H1 (cell line): ENCODE data around the gene SLC35E4. TPM values are rescaled to one million over a fixed set of nuclear protein-coding genes. Genes with fewer than 3 reads are reported as not detected.

Source experiments
- CTCF ChIP-seq, 3 experiments: IDR thresholded peaks; 1 replicate in 2 of 3; 2 replicates in 1 of 3; pipeline versions ENCODE4 v1.5.1 to v1.6.1; 2011; ENCODE audit warnings: low read length in 3 of 3, mild to moderate bottlenecking in 3 of 3, inconsistent platforms in 2 of 3, low read depth in 1 of 3, moderate library complexity in 1 of 3; ENCODE audit not compliant: insufficient read depth in 1 of 3; ENCODE audit errors: control extremely low read depth in 1 of 3
- RNF2 ChIP-seq: fragments of 200-900, 300-1000 bp; sonication (generic); IDR thresholded peaks from 2 replicates; pipeline ENCODE4 v1.7.1; 2016; ENCODE audit warnings: borderline replicate concordance, low read depth, mild to moderate bottlenecking, antibody characterized with exemption, low read length; ENCODE audit not compliant: poor library complexity, severe bottlenecking; ENCODE audit errors: missing control alignments
- TEAD4 ChIP-seq: IDR thresholded peaks from 2 replicates; pipeline ENCODE4 v1.6.1; 2012; ENCODE audit warnings: low read depth, low read length, inconsistent platforms, mixed read lengths
- polyA plus RNA-seq, 7 experiments: library from polyadenylated mRNA; depleted of rRNA in 3 of 7; stranded (reverse) in 5 of 7; unstranded in 2 of 7; fragments of >200 nt in 5 of 7; fragments of 200-250 nt in 2 of 7; gene quantifications; 1 replicate in 5 of 7; 2 replicates in 1 of 7; 4 replicates in 1 of 7; pipeline versions ENCODE4 v1.2.1 to v1.2.3, GENCODE V29; 2011 to 2013; ENCODE audit warnings: missing spikeins in 2 of 7, mixed read lengths in 2 of 7
- total RNA-seq: library from RNA; stranded (reverse); fragmentation: NEBNext Ultra II Directional; extraction: Animal tissue kit (Norgen Biotek cat#: 25700); gene quantifications from 2 replicates; pipeline ENCODE4 v1.2.1, GENCODE V29; 2021

Gene SLC35E4
- total and polyA plus RNA-seq, 2 of the 8 experiments (the other 6 are each of a cell fraction or from before 2014, with no cell fraction given) = 5.1 to 5.6 TPM

GRCh38 chr22:30647536-30647935 lies 12.0 kb downstream of the SLC35E4 start (continued):
- no peak for TF ChIP-seq RNF2
- no peak for TF ChIP-seq TEAD4
- no peak for TF ChIP-seq CTCF (IDR thresholded peaks at IDR 0.05; ENCODE audit: control extremely low read depth in 1 of 3, insufficient read depth in 1 of 3, low read depth in 1 of 3, low read length in 3 of 3)
